ENCODE results near the gene DLL4.
"Not testable (repeated sequence)": the region's sequence is repeated elsewhere in the genome, so short reads cannot be mapped to it uniquely, and the experiment has no call there.

DLL4 gene

DNA sequence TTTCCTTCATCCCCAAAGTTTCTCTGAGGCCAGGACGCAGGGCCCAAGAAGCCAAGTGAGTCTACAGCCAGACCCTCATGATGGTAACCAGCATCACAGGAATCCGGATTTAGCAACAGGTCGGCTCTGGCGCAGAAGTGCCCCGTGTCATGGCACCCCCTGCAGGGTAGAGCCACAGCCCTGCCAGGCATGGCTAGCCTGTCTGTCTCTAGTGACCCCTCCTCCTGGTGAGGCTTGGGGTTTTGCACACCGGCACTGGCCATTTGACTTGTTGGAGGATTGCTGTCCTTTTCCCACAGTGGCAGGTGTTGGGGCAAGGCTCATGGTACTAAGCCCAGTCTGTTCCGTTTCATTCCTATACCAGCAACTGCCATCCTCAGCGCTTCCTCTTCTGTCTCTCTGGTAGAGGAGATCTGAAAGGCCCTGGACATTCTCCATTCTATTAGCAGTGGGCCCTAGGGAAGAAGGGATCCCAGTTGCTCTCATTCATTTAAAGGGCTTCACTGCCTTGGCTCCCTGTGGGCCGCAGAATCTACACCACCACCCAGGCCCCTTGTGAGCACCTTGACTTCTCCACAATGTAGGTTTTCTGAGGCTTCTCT lies 14.7 kb downstream of the DLL4 start:
- no peak for DNase-seq

DNA sequence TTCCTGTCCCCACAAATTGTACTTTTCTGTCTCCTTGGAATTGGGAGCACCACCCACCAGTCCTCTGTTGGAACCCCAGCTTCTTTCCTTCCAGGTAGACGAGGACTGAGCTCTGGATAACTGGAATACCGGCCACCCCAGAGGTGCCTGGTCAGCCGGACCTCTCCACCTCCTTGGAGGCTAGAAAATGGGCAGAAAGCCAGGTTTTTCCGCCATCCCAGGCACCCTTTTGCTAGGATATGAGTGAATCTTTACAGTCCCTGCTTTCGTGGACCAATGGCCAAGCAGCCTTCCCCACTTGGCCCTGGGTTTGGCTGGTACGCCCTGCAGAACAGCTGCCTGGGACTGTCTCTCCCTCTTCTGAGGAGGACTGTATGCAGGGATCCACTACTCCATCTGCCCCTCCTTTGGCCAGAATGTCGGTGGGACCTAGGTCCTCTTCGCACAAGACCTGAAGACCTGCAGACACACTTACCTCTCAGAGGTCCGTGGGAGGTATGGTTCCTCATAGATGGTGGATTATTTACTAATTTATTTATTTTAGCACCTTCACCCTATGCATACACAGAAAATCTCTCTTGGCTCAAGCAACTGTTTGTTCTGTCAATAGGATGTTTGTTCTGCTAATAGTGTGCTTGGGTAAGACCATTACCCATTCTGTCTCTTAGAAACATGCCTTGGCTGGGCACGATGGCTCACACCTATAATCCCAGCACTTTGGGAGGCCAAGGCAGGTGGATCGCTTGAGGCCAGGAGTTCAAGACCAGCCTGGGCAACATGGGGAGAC lies 15.6 kb downstream of the DLL4 start:
- no peak for DNase-seq

DNA sequence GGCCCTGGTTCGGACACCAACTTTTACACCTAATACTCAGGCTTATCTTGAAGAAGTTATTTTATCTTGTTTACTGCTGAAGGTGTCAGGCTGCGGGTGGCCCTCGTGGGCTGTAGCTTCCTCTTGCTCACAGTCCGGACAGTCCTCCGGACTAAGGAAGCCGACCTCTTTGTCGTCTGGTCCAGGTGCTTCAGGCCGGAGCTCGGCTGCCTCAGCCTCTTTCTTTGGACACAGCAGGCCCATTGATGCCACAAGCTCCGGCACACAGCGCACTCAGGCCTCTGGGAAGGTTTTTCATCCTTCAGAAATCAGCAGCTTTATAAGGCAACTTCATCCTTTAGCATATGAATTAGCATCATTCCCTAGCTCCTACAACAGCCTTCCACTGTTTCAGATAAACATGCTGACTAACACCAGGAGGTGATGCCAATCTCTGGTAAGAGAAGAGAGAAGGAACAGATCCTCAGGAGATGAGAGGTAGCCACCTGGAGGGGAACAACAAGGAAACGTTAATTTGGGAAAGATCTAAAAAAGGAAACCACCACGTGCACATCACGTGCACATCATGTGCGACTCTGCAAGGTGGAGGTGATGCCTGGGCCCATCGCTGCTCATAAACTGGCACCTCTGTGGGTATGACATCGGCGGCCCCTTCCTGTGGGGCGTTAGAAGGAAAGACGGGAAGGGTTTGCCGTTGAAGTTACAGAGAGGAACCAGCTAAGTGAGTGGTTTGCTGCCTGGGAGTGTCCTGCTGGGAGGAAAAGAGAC lies 19.8 kb downstream of the DLL4 start:
- no peak for DNase-seq

DNA sequence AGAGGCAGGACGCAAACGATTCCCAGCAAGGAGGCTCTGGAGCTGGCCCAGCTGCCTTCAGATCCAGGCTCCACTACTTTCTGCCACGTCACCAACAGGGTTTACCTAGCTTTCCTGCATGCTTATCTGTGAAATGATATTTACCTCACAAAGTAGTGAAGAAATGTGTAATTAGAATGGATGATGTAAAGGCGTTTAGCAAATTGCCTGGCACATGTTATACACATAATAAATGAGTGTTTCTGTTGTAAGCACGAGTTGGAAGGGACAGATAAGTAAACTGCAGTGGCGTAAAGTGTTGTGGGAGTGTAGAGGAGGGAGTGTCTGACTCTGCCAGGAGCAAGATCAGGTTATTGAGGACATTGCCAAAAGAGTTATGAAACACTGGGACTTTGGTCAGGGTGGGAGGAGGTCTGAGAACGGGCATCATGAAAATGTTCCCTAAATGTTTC lies 20.6 kb downstream of the DLL4 start:
- DNase-seq: no peak

DNA sequence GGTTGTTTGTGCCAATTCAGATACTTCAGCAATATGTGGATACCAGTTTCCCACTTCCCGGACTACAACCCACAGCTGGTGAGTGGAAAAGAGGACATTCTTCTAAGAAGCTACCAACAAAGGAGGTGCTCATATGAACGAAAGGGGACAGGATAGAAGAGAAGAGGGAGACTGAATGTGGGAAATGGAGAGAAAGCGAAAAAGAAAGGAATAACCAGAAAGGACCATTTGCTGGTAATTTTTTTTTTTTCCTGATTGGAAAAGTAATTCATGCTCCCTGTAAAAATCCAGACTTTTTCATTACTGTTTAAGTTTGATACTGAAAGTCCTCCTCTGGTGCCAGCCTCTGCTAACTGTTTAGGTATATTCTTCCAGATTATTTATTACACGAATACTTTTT lies 22.6 kb downstream of the DLL4 start:
- no peak for DNase-seq

DNA sequence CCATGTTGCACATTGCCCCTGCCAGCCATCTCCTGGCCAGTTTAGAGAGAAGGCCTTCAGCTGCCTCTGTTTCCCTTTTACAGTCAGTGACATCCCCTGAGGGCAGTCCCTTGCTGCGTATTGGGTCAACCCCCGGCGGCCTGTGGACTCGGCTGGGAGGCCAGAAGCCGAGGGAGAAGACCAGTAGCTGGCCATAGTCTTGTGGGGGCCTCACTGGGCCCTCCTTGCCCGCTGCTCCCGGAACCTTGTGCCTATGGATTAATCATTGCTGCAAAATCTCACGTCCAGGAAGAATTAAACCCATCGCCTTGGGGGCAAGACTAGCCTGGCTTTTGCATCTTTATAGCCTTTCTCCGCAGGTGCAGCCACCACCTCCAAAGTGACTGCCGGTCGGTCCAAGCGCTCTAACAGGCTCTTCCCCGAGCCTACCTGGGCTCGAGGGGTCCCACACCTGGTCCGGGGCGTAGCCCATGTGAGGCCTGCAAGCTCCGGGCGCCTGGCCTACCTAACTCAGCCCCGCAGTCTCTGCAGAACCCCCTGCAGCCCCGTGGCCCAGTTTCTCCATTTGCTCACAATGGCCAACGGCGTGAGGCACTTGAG lies 23.3 kb downstream of the DLL4 start:
- DNase-seq: no peak

DNA sequence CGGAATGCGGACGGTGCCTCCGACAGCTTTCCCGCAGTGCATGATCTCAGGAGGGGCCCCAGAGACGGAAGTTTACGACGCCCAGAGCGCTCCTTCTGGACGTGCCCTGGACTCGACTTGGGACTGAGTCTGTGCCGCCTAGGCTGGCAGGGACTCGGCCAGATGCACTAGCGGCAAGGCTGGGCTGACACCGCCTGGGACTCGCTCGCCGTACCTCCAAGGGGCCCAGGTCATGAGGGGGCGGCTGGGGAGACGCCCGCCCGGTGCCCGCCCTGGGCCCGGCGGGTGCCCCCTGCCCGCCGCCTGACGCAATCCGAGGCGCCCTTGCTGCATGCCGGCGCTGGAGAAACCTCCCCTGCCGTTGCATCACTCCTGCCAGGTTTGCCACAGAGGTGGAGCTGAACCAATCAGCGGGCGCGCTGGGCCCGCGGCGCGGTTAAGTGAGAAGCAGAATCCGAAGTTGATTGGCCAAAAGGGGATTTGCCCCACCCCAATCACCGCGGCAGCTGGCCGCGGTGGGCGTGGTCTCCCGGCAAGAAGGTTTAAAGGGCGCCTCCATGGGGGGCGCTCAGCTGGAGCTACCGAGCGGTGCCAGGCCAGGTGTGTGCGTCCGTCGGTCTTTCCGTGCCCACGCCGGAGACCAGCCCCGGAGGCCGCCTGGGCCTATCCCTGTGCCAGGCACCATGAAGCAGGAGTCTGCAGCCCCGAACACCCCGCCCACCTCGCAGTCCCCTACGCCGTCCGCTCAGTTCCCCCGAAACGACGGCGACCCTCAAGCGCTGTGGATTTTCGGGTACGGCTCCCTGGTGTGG lies 24.0 kb downstream of the DLL4 start, which contains the start of gene CHAC1:
TSS of gene CHAC1 (plus strand) at position 571 of the 812 bp plus-strand sequence. CDS start at position 684, 113 bp downstream.
- DNase-seq: peak; percentile 91

DNA sequence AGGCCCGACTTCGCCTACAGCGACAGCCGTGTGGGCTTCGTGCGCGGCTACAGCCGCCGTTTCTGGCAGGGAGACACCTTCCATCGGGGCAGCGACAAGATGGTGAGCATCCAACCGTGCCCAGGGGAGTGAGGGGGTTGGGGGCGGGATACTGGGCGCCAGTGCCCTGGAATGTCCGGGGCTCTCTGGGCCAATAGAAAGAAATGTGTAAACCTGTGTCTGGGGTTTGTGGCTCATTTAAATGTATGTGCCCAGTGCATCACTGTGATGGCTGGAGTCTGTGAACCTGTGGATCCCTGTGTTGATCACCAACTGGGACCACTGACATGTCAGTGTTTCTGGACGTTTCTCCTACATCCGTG lies 24.6 kb downstream of the DLL4 start:
- DNase-seq: no peak

DNA sequence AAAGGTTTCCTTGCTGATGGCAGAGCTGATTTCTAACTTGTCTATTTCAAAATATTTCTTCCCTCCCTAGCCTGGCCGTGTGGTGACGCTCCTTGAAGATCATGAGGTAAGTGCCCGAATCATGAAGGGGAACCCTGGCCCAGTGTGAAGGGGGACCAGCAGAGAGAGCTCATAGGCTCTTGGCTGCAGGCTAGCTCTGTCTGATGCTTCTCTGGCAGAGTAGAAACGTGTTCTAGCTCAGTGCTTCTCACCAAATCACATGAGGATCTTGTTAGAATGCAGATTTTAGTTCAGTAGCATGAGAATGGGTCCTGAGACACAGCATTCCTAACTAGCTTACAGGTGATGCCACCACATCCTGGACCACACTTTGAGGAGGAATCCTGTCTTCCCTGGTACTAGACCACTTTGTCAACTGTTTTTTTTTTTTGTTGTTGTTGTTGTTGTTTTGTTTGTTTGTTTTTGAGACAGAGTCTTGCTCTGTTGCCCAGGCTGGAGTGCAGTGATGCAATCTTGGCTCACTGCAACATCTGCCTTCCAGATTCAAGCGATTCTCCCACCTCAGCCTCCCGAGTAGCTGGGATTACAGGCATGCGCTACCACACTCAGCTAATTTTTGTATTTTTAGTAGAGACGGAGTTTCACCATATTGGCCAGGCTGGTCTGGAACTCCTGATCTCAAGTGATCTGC lies 25.2 kb downstream of the DLL4 start:
- not testable (repeated sequence) for DNase-seq

DNA sequence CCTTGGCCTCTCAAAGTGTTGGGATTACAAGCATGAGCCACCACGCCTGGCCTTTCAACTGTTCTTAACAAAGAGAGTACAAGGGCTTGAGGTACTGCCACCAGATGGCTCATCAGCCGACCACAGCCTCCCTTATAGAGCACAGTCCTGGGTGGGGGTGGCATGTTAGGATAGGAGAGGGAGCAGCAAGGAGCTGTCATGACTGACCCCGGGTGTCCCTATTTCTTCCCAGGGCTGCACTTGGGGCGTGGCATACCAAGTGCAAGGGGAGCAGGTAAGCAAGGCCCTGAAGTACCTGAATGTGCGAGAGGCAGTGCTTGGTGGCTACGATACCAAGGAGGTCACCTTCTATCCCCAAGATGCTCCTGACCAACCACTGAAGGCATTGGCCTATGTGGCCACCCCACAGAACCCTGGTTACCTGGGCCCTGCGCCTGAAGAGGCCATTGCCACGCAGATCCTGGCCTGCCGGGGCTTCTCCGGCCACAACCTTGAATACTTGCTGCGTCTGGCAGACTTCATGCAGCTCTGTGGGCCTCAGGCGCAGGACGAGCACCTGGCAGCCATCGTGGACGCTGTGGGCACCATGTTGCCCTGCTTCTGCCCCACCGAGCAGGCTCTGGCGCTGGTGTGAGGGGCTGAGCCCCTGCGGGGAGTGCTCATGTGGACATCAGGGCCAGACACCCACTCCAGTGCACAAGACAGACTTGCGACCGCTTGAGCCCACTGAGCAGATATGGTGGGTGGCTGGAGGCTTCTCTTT lies 26.2 kb downstream of the DLL4 start:
- no peak for DNase-seq

DNA sequence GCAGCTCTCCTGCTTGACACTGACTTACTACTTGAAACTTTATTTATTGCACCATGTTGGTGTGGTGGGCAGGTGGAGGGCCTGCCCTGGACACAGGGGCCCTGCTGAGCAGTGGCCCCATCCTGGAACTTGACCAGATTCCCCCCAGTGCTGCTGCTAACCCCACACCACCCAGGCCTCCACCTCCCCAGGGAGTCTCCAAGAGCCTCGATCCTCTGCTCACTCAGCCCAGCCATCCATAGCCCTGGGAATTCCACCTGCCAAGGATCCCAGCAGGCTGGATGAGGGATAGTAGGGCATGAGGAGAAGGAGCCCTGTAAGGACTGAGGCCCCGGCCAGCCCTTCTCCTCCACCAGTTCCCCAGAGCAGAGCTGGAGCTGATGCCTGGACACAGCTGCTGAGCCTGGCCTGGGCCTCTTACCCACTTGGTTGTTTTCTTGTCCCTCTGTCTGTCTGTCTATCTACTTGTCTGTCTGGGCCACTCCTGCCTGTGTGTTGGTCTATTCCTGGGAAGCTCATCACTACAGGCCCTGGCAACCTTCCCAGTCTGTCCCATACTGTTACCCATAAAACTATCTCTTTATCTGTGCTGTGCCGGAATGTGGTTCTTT lies 26.9 kb downstream of the DLL4 start:
- DNase-seq: no peak

DNA sequence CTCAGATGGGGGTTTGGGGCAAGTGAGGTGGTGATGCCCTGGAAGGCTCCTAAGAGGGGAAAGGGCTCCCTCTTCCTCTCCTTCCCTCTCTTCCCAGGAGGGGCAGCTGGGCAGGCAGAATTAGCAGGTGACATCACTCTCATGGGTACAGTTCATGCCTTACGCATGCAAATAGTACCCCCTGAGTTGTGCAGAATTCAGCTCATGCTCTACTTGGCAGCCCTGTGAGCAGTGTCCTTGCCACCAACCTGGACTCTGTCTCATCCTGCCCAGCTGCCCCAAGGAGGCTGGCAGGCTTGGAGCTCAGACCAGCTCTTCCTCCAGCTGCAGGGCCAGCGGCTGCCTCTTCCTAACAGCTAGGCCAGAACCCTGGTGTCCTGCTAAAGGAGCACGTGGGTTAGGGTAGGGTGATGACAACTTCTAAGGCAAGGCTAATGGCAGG lies 27.4 kb downstream of the DLL4 start:
- no peak for DNase-seq

DNA sequence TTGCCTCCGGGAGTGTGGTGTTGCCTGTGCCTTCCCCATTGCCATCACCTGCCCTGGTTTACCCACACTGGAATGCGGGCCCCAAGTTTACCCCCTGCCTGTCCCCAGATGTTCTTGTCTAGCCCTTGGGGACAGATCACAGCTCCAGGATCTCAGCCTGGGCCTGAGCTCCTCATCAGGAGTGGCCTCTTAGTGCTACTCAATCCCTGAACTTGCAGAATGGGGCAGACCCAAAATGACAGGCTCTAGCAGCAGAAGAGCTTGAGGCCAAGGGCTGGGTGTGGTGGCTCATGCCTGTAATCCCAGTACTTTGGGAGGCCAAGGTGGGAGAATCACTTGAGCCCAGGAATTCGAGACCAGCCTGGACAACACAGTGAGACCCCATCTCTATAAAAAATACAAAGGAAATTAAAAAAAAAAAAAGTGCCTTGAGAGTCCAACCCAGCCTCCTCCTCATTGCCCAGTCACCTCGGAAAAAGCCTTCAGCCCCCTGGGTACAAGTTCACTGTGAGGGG lies 28.0 kb downstream of the DLL4 start:
- no peak for DNase-seq

DNA sequence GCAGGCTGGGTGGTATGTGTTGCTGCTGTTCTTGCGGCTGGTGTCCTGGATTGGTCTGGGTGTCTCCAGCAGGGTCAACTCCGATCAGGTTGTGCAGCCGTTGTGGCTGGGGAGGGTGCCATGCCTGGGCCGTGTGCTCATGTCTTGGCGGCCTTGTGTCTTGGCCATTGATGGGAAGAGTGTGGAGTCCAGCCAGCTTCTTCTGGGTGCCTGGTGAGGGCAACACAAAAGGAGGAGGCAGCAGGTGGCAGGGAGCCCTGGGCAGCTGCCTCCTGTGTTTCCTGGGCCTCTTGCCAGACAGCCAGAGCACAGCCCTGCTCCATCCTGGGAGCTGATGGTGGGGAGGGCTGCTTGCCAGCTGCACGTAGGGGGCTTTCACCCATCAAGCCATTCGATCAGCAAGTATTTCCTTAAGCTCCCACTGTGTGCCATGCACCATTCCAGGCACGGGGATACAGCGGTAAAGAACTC lies 28.5 kb downstream of the DLL4 start:
- DNase-seq: no peak

DNA sequence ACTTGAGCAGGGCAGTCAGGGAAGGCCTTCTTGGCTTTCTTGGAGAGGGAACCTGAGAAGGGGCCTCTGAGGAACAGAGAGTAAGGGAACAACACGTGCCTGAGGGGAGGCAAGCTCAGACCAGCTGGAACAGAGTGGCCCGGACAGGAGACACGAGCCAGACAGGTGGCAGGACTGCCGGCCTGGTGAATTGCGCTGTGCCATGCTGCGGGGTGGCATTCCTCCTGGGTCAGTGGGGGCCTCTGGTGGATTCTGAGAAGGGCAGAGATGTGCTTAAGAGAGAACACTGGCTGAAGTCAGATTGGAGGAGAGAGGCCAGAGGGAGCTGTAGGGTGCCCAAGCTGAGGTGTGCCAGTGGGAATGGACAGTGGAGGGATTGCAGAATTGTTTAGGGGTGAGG lies 29.0 kb downstream of the DLL4 start:
- no peak for DNase-seq

DNA sequence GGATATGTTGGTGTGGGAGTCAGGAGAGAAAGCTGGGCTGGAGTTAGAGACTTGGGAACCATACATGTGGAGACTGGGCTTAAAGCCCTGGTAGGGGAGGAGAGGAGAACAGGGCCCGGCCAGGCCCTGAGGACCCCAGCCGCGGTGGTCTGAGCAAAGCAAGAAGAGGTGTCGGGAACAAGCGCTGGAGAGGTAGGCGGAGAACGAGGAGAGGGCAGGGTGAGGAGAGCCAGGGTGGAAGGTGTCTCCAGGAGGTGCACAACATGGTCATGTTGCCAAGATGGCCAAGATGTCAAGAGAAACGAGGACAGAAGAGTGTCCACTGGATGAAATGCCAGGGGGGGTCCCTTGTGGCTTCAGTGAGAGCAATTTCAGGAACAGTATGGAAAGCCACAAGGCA lies 29.6 kb downstream of the DLL4 start:
- no peak for DNase-seq

DNA sequence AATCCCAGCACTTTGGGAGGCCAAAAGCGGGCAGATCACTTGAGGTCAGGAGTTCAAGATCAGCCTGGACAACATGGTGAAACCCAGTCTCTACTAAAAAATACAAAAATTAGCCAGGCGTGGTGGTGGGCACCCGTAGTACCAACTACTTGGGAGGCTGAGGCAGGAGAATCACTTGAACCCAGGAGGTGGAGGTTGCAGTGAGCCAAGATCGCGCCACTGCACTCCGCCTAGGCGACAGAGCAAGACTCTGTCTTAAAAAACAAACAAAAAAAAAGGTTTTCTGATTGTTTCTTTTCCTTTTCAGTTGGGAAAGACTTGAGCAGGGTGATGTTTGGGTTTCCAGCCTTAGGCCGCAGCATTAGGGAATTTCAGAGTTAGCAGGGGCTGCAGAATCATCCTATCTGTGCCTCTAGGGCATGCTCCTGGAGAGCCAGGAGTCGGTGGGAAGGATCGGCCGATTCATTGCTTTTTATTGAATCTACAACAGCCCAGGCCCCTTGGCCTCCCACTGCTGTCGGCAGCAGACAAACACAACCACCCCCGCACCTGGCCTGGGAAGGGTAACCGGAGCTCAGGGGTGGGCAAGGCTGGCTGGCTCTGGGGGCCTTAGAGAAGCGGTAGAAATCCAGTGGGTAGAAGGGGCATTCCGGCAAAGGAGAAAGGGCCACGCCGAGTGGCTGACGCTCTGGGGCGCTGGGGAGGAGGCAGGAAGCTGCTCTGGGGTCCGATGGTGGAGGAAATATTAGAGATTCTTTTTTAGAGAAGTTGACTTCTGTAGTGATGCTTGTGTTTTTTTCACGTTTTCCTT lies 30.4 kb downstream of the DLL4 start:
- DNase-seq: no peak

DNA sequence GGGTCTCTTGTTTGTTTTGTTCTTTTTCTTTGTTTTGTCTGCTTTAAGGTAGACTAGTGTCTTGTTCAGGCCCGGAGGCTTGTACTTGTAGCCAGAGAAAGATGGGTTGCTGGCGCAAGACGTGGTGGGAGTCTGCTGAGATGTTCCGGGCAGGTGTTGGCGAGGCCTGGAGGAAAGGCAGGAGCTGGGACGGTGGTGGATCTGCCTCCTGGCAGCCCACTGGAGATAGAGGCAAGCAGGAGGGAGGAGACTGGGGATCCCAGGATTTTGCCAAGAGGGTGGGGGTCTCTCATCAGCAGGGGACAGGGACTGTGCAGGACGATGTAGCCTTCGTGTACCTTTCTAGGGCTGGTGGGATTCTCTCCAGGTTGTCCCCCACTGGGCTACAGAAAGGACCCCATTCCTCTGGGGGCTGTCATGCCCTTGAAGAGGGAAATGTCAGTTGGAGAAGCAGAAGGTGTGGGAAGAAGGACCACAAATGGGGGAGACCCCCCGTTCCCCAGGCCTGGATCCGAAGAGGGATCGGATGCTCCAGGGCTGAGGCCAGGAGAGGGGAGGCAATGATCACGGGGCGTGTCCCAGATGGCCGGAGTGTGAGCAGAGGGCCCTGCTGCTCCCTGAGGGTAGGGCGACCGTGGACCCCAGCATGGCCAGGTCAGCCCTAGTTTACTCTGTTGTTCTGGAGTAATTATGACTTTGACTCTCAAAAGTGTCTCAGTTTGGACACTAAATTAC lies 31.2 kb downstream of the DLL4 start:
- DNase-seq: no peak

DNA sequence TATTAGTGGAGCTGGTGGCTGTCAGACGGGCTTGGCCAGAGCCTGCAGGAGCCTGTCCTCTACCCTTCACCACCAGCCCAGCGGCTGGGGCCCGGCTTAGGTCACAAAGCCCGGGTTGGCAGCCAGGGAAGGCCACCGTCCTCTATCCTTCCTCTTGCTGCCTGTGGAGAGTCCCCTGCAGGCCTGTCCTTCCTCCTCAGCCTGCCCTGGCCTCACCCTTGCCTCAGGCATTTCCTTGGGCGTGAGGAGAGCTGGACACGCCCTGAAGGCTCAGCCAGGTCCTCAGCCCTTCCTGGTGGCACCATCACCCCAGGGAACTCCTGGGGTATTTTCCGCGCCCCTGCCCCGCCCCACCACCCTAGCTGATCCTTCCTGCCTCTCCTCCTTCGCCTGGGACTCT lies 31.8 kb downstream of the DLL4 start:
- DNase-seq: no peak

All from inflammatory macrophage treated with lipopolysaccharide for 4 hours (primary cell).